ENCODE data around the gene CHST12.

- no peak for TF ChIP-seq GATA3 (IDR thresholded peaks at IDR 0.05; ENCODE audit: low read depth, low read length)
- TF ChIP-seq GATA2 (IDR thresholded peaks at IDR 0.05; ENCODE audit: low read depth, low read length): 0 out of 2 replicates have a peak, but pooled peaks have one; percentile 17
Observed at GRCh38 chr7:2404714-2405119, 1.3 kb downstream of the CHST12 start.

All from SH-SY5Y (cell line).